Panc1 (cell line): ENCODE measurements around the gene HACD2. TPM values are rescaled to one million over a fixed set of nuclear protein-coding genes. Genes with fewer than 3 reads are reported as not detected.

Source experiments
- ATAC-seq: fragments of 200-7000 bp; cut with Tn5 transposase; 2 replicates; pipeline ENCODE4 v1.9.1; 2020; ENCODE audit warnings: mild to moderate bottlenecking, moderate library complexity
- BruUV-seq: library from RNA; stranded (reverse); fragments of 400-500 nt; replicated peaks from 2 replicates; lab custom pipeline; 2021; lab: Mats Ljungman, UMichigan
- CTCF ChIA-PET: fragments of 300-600 bp; sonication (Branson Sonifier 250); formaldehyde crosslinking; loops from one replicate; lab custom pipeline; 2022; ENCODE audit warnings: antibody characterized with exemption; lab: Charles Lee
- POLR2A ChIA-PET: fragments of 300-600 bp; sonication (Branson Sonifier 250); formaldehyde crosslinking; loops from one replicate; lab custom pipeline; 2022; ENCODE audit warnings: antibody characterized with exemption; lab: Charles Lee
- DNase-seq: peaks from one replicate; pipeline ENCODE4 v3.0.0-alpha.2; 2010; ENCODE audit warnings: low read depth, low spot score
- H3K27ac ChIP-seq: 2 replicates; pipeline ENCODE4 v1.5.1; 2011; ENCODE audit warnings: mild to moderate bottlenecking, low read length, inconsistent platforms
- H3K27me3 ChIP-seq: fragments of 200-500 bp; sonication (Bioruptor generic); 2 replicates; pipeline ENCODE4 v1.6.0; 2014; ENCODE audit warnings: low read length, inconsistent platforms; ENCODE audit not compliant: control insufficient read depth, insufficient read depth
- H3K36me3 ChIP-seq: fragments of 200-500 bp; sonication (Bioruptor generic); 2 replicates; pipeline ENCODE4 v1.5.1; 2014; ENCODE audit warnings: inconsistent platforms, mild to moderate bottlenecking, low read length, moderate library complexity; ENCODE audit not compliant: control insufficient read depth, insufficient read depth
- H3K4me1 ChIP-seq: 2 replicates; pipeline ENCODE4 v1.5.1; 2011; ENCODE audit warnings: inconsistent platforms, mild to moderate bottlenecking, low read length, moderate library complexity; ENCODE audit not compliant: control insufficient read depth, insufficient read depth
- H3K4me3 ChIP-seq, 2 experiments: 2 replicates each; pipeline ENCODE4 v1.5.1; 2011 to 2012; ENCODE audit warnings: low read depth in 2 of 2, low read length in 2 of 2, mild to moderate bottlenecking in 2 of 2, inconsistent platforms in 1 of 2, moderate library complexity in 1 of 2
- H3K9me3 ChIP-seq: fragments of 200-500 bp; sonication (Bioruptor generic); 2 replicates; pipeline ENCODE4 v1.5.1; 2014; ENCODE audit warnings: low read depth, mild to moderate bottlenecking, inconsistent platforms, low read length, moderate library complexity; ENCODE audit not compliant: control insufficient read depth, insufficient read depth
- POLR2AphosphoS5 ChIP-seq: IDR thresholded peaks from 2 replicates; pipeline ENCODE4 v1.6.1; 2012; ENCODE audit warnings: mild to moderate bottlenecking, low read depth, low read length, moderate library complexity
- SIN3A ChIP-seq: IDR thresholded peaks from 2 replicates; pipeline ENCODE4 v1.6.1; 2012; ENCODE audit warnings: low read depth, mild to moderate bottlenecking, low read length, moderate library complexity, borderline replicate concordance; ENCODE audit not compliant: insufficient read depth
- TCF7L2 ChIP-seq: IDR thresholded peaks from 2 replicates; pipeline ENCODE4 v1.6.1; 2011; ENCODE audit warnings: mild to moderate bottlenecking, low read depth, low read length, inconsistent platforms
- in situ Hi-C: cut with HindIII; loops from 2 replicates; pipeline ENCODE4 v1.10.0; 2016; ENCODE audit warnings: low sequenced_read_pairs, low pct_unique_long_range_greater_than_20kb
- intact Hi-C: fragments of 100-400 bp; cut with micrococcal nuclease; formaldehyde crosslinking; loops from one replicate; pipeline ENCODE4 v1.10.0; 2022; ENCODE audit not compliant: unreplicated experiment
- total RNA-seq: library from RNA; stranded (reverse); gene quantifications from one replicate; pipeline ENCODE4 v1.2.1, GENCODE V29; 2021; ENCODE audit not compliant: unreplicated experiment
- TF ChIP-seq, protein P1 (sequence below), 2 experiments: IDR thresholded peaks; 2 replicates each; pipeline ENCODE4 v1.6.1; 2011 to 2012; ENCODE audit warnings: low read depth in 2 of 2, control low read depth in 1 of 2, low read length in 1 of 2, mild to moderate bottlenecking in 1 of 2, moderate library complexity in 1 of 2; ENCODE audit not compliant: insufficient read depth in 1 of 2
- TF ChIP-seq, protein P2 (sequence below): fragments of 450-650 bp; IDR thresholded peaks from 2 replicates; pipeline ENCODE4 v1.5.1; 2017; ENCODE audit warnings: mild to moderate bottlenecking

The HACD2 gene
- total RNA-seq, 1 experiment from 2014 or later: 58.6 TPM

- POLR2A ChIA-PET: no interaction called here
- Histone ChIP-seq H3K4me1 (no peaks in the 10 kb centered on the region), H3K27me3 (peaks cover 3% of the 10 kb centered on the region; the same call in 1 of the 2 replicates), H3K36me3 (no peaks in the 10 kb centered on the region), H3K27ac (no peak overlapping the region), H3K4me3 (no peak overlapping the region), H3K9me3 (no peaks in the 10 kb centered on the region)
- TF ChIP-seq, protein P1, sequence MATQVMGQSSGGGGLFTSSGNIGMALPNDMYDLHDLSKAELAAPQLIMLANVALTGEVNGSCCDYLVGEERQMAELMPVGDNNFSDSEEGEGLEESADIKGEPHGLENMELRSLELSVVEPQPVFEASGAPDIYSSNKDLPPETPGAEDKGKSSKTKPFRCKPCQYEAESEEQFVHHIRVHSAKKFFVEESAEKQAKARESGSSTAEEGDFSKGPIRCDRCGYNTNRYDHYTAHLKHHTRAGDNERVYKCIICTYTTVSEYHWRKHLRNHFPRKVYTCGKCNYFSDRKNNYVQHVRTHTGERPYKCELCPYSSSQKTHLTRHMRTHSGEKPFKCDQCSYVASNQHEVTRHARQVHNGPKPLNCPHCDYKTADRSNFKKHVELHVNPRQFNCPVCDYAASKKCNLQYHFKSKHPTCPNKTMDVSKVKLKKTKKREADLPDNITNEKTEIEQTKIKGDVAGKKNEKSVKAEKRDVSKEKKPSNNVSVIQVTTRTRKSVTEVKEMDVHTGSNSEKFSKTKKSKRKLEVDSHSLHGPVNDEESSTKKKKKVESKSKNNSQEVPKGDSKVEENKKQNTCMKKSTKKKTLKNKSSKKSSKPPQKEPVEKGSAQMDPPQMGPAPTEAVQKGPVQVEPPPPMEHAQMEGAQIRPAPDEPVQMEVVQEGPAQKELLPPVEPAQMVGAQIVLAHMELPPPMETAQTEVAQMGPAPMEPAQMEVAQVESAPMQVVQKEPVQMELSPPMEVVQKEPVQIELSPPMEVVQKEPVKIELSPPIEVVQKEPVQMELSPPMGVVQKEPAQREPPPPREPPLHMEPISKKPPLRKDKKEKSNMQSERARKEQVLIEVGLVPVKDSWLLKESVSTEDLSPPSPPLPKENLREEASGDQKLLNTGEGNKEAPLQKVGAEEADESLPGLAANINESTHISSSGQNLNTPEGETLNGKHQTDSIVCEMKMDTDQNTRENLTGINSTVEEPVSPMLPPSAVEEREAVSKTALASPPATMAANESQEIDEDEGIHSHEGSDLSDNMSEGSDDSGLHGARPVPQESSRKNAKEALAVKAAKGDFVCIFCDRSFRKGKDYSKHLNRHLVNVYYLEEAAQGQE (IDR thresholded peaks at IDR 0.05; ENCODE audit: insufficient read depth in 1 of 2, low read depth in 2 of 2, low read length in 1 of 2): no peak
- TF ChIP-seq SIN3A: no peak
- TF ChIP-seq, protein P2, sequence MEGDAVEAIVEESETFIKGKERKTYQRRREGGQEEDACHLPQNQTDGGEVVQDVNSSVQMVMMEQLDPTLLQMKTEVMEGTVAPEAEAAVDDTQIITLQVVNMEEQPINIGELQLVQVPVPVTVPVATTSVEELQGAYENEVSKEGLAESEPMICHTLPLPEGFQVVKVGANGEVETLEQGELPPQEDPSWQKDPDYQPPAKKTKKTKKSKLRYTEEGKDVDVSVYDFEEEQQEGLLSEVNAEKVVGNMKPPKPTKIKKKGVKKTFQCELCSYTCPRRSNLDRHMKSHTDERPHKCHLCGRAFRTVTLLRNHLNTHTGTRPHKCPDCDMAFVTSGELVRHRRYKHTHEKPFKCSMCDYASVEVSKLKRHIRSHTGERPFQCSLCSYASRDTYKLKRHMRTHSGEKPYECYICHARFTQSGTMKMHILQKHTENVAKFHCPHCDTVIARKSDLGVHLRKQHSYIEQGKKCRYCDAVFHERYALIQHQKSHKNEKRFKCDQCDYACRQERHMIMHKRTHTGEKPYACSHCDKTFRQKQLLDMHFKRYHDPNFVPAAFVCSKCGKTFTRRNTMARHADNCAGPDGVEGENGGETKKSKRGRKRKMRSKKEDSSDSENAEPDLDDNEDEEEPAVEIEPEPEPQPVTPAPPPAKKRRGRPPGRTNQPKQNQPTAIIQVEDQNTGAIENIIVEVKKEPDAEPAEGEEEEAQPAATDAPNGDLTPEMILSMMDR: no peak
- TF ChIP-seq TCF7L2: no peak
- no peak for TF ChIP-seq POLR2AphosphoS5
- in situ Hi-C loops (no loop called here), intact Hi-C loops (no loop called here)
- DNase-seq: no peak
- no TSS peak for BruUV-seq
- CTCF ChIA-PET: no interaction called here
- no peak for ATAC-seq
These were observed 105.0 kb downstream of the HACD2 start for GRCh38 chr3:123479891-123480290.

DNA sequence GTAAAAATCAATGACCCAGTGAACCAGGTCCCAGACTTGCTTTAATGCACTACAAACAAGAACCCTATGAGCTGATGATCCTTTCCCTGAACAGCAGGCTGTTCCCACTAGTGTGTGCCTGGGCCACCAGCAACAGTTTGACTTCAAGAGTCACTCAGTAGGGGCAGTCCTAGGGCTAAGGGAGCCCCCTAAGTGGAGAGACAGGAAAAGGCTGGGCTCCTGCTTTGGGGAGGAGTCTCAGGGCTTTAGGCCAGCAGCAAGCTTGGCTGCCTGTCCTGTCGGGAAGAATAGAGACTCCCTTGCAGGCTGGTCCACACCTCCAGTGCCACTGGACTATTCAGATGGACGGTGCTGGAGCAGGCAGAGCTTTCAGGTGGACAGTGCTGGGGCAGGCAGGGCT, 106.5 kb downstream of the HACD2 start:
- ChIA-PET CTCF (no interaction called here), POLR2A (no interaction called here)
- Histone ChIP-seq H3K36me3 (no peaks in the 10 kb centered on the region), H3K4me3 (no peak overlapping the region), H3K4me1 (no peaks in the 10 kb centered on the region), H3K9me3 (no peaks in the 10 kb centered on the region), H3K27ac (no peak overlapping the region), H3K27me3 (peaks cover 6% of the 10 kb centered on the region; the same call in 1 of the 2 replicates)
- in situ Hi-C loops: no loop called here
- DNase-seq: no peak
- TF ChIP-seq, protein P1 (IDR thresholded peaks at IDR 0.05; ENCODE audit: insufficient read depth in 1 of 2, low read depth in 2 of 2, low read length in 1 of 2): no peak
- TF ChIP-seq SIN3A (no peak), TCF7L2 (no peak), POLR2AphosphoS5 (no peak)
- TF ChIP-seq, protein P2: no peak
- no TSS peak for BruUV-seq
- intact Hi-C loops: no loop called here
- ATAC-seq: no peak
